Type B pancreatic cell (in vitro differentiated cells): Measurements from ENCODE around the gene PHACTR1. TPM values are rescaled to one million over a fixed set of nuclear protein-coding genes. Genes with fewer than 3 reads are reported as not detected.

ENCODE experiments used
- DNase-seq: peaks from one replicate; pipeline ENCODE4 v3.0.0; 2021; ENCODE audit warnings: mixed read lengths; ENCODE audit not compliant: unreplicated experiment; ENCODE audit errors: extremely low spot score
- H3K27ac Mint-ChIP-seq: 2 replicates; pipeline ENCODE4 v1.8.0; 2021; ENCODE audit warnings: mild to moderate bottlenecking, mixed read lengths
- H3K27me3 Mint-ChIP-seq: 2 replicates; pipeline ENCODE4 v1.8.0; 2021; ENCODE audit warnings: mixed read lengths
- H3K36me3 Mint-ChIP-seq: 2 replicates; pipeline ENCODE4 v1.8.0; 2021; ENCODE audit warnings: mixed read lengths
- H3K4me1 Mint-ChIP-seq: one replicate; pipeline ENCODE4 v1.8.0; 2021; ENCODE audit warnings: mixed read lengths; ENCODE audit not compliant: unreplicated experiment
- H3K4me3 Mint-ChIP-seq: 2 replicates; pipeline ENCODE4 v1.8.0; 2021; ENCODE audit warnings: mild to moderate bottlenecking, mixed read lengths
- H3K9me3 Mint-ChIP-seq: 2 replicates; pipeline ENCODE4 v1.8.0; 2021; ENCODE audit warnings: mixed read lengths
- total RNA-seq: library from RNA; stranded (reverse); gene quantifications from 2 replicates; pipeline ENCODE4 v1.2.1, GENCODE V29; 2021; ENCODE audit warnings: low replicate concordance
- TF ChIP-seq, protein P1 (sequence below): fragments of 200-600 bp; sonication (generic); conservative IDR thresholded peaks from 2 replicates; pipeline ENCODE4 v1.5.0; 2021; ENCODE audit warnings: antibody characterized with exemption, mild to moderate bottlenecking

PHACTR1 gene
- total RNA-seq, 1 donor from 2014 or later, result 12.3 TPM

DNA sequence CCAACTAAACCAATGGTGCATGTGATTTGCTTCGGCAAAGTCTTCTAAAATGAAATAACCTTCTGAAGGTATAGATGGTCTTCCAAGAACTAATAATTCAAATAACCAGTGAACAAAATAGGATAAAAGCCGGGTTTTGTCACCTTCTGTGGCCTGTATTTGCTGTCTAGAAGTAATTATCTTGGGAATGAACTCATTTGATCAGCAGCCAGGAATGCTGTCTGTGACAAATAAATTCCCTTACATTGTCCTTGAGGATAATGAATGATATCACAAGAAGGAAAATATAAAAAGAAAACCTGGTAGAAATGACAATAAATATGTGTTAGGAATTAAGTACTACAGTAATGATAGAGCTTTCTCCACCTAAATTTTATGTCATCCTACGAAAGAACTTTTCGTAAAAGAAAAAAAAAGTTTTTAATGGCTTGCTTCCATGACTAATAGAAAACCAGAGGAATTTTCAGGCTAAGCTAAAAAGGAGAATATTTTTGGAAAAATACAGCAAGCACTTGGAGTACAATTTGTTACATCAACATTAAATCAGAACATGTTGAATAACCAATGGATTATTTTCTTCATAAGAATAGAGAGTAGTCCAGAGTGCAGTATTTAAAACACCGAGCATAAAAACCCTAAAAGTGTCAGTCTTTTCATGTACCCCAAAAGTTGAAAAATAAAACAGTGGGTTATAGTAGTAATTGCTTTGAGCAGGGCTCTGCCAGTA is 364.1 kb downstream of the PHACTR1 start:
- TF ChIP-seq, protein P1, sequence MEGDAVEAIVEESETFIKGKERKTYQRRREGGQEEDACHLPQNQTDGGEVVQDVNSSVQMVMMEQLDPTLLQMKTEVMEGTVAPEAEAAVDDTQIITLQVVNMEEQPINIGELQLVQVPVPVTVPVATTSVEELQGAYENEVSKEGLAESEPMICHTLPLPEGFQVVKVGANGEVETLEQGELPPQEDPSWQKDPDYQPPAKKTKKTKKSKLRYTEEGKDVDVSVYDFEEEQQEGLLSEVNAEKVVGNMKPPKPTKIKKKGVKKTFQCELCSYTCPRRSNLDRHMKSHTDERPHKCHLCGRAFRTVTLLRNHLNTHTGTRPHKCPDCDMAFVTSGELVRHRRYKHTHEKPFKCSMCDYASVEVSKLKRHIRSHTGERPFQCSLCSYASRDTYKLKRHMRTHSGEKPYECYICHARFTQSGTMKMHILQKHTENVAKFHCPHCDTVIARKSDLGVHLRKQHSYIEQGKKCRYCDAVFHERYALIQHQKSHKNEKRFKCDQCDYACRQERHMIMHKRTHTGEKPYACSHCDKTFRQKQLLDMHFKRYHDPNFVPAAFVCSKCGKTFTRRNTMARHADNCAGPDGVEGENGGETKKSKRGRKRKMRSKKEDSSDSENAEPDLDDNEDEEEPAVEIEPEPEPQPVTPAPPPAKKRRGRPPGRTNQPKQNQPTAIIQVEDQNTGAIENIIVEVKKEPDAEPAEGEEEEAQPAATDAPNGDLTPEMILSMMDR, result no peak
- Mint-ChIP-seq H3K27me3 (no peaks in the 10 kb centered on the region), H3K9me3 (no peaks in the 10 kb centered on the region), H3K27ac (no peak overlapping the region), H3K4me1 (peaks cover 4% of the 10 kb centered on the region), H3K36me3 (no peaks in the 10 kb centered on the region), H3K4me3 (no peak overlapping the region)
- DNase-seq, result no peak

DNA sequence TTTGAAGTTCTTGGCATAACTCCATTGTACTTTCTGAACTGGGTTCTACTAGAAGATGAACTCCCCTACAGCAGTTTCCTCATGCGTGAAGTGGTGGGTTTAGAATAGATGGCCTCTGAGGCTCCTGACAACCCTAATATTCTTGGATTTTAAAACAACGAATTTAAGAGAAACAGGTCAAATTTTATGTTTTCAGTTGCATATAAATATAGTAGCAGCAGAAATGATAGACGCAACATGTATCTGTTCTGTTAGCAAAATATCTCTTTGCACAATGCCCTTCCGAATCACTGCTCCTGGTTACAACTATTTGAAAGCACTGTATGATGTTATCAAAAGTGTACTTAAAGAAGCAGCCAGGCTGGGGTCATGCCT is 364.6 kb downstream of the PHACTR1 start:
- H3K4me1 Mint-ChIP-seq, result peaks cover 4% of the 10 kb centered on the region
- H3K27me3 Mint-ChIP-seq, result no peaks in the 10 kb centered on the region
- TF ChIP-seq, protein P1, result no peak
- no peak overlapping the region for H3K27ac Mint-ChIP-seq
- no peaks in the 10 kb centered on the region for H3K36me3 Mint-ChIP-seq
- no peaks in the 10 kb centered on the region for H3K9me3 Mint-ChIP-seq
- no peak for DNase-seq
- no peak overlapping the region for H3K4me3 Mint-ChIP-seq

DNA sequence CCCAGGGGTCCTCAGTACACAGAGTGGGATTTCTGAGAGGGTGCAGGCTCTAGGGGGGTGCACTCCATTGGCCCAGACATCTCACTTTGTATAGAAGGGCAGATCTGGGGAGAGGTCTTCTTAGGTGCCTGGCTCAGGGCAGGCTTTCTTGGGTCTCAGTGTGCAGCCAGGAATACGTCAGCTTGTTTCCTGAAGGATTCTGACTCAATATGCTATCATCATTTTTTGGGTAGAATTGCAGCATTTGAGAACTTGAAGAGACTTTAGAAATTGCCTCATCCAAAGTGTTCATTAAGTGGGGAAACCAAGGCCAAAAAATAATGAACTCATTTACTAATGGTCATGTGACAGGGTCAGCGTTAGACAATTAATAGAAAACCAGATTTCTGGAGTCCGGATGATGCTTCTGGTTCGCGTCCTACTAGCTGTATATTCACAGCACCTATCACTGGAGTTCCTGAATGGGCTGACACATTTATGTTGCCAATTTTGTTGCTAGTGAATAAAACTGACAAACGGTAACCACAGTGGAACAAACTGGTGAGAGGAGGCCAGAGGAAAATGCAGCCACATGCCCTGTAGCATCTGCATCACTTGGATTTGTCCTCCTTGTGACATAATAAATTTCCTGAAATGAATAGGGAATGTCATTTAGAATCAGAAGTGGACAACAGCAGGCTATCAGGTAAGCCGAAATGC is 372.9 kb downstream of the PHACTR1 start:
- no peaks in the 10 kb centered on the region for H3K27me3 Mint-ChIP-seq
- H3K4me1 Mint-ChIP-seq, result no peaks in the 10 kb centered on the region
- no peak for DNase-seq
- H3K9me3 Mint-ChIP-seq, result no peaks in the 10 kb centered on the region
- no peak overlapping the region for H3K4me3 Mint-ChIP-seq
- H3K27ac Mint-ChIP-seq, result no peak overlapping the region
- H3K36me3 Mint-ChIP-seq, result no peaks in the 10 kb centered on the region
- TF ChIP-seq, protein P1, result no peak

DNA sequence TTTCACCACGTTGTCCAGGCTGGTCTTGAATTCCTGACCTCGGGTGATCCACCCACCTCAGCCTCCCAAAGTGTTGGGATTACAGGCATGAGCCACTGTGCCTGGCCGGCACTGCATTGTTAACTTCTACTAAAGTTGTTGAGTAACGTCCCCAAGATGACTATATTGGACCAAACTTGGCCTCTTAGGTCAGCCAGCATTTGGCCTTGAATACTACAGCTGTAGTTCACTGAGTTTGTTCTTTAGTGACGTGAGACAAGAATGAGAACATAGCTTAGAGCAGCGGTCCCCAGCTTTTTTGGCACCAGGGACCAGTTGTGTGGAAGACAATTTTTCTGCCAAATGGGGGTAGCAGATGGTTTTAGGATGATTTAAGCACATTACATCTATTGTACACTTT is 374.6 kb downstream of the PHACTR1 start:
- TF ChIP-seq, protein P1, result no peak
- Mint-ChIP-seq H3K27me3 (no peaks in the 10 kb centered on the region), H3K4me3 (no peak overlapping the region), H3K4me1 (peaks cover 10% of the 10 kb centered on the region), H3K9me3 (no peaks in the 10 kb centered on the region), H3K36me3 (no peaks in the 10 kb centered on the region), H3K27ac (no peak overlapping the region)
- no peak for DNase-seq

DNA sequence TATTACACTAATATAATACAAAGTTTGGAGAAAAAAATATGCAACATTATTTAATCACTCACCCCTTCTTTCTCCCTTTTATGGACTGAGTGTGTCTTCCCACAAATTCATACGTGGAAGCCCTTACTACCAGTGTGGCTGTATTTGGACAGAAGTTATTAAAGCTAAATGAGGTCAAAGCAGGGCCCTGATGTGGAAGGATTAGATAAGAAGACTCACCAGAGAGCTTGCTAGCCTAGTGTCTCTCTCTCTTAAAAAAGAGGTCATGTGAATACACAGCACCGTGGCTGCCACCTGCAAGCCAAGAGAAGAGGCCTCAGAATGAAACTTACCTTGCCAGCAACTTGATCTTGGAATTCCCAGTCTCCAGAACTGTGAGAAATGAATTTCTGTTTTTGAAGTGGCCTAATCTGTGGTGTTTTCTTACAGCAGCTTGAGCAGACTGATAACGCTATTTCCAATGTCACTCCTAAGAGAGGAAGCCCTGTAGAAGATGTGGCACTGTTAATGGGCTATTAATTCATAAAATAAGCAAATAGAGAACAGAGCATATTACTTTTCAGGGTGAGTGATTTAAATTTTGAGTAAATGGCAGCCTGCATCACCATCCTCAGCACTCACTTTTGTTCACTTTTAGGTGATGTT is 378.3 kb downstream of the PHACTR1 start:
- Mint-ChIP-seq H3K4me3 (no peak overlapping the region), H3K27me3 (no peaks in the 10 kb centered on the region), H3K27ac (no peak overlapping the region), H3K36me3 (no peaks in the 10 kb centered on the region), H3K4me1 (peaks cover 11% of the 10 kb centered on the region), H3K9me3 (no peaks in the 10 kb centered on the region)
- DNase-seq, result no peak
- TF ChIP-seq, protein P1, result no peak
